H9 (cell line): ENCODE measurements around the gene ADCY4. TPM values are rescaled to one million over a fixed set of nuclear protein-coding genes. Genes with fewer than 3 reads are reported as not detected.

Experiments
- DNase-seq: peaks from one replicate; pipeline ENCODE4 v3.0.0-alpha.2; 2017
- H2AFZ ChIP-seq: one replicate; pipeline ENCODE4 v1.6.1; 2013; ENCODE audit warnings: mild to moderate bottlenecking, low read length, control low read depth, moderate library complexity
- H2AK5ac ChIP-seq: 2 replicates; pipeline ENCODE4 v1.6.1; 2013; ENCODE audit warnings: low read length, control low read depth, mixed read lengths; ENCODE audit not compliant: insufficient read length
- H2BK120ac ChIP-seq: one replicate; pipeline ENCODE4 v1.6.1; 2013; ENCODE audit warnings: low read depth, mild to moderate bottlenecking, low read length, control low read depth, inconsistent platforms; ENCODE audit not compliant: poor library complexity, severe bottlenecking
- H2BK12ac ChIP-seq: 2 replicates; pipeline ENCODE4 v1.6.1; 2013; ENCODE audit warnings: low read length, control low read depth, mixed read lengths, low read depth; ENCODE audit not compliant: insufficient read length
- H2BK15ac ChIP-seq: 2 replicates; pipeline ENCODE4 v1.6.1; 2013; ENCODE audit warnings: low read depth, low read length, control low read depth
- H2BK20ac ChIP-seq: one replicate; pipeline ENCODE4 v1.6.1; 2013; ENCODE audit warnings: low read depth, mild to moderate bottlenecking, low read length, control low read depth, inconsistent platforms; ENCODE audit not compliant: poor library complexity, severe bottlenecking
- H2BK5ac ChIP-seq: 2 replicates; pipeline ENCODE4 v1.6.1; 2013; ENCODE audit warnings: low read length, control low read depth, mixed read lengths; ENCODE audit not compliant: insufficient read length
- H3K14ac ChIP-seq: 2 replicates; pipeline ENCODE4 v1.6.1; 2013; ENCODE audit warnings: low read length, control low read depth; ENCODE audit not compliant: insufficient read depth
- H3K18ac ChIP-seq: 2 replicates; pipeline ENCODE4 v1.6.1; 2013; ENCODE audit warnings: low read depth, mild to moderate bottlenecking, mixed read lengths, low read length, control low read depth; ENCODE audit not compliant: insufficient read length
- H3K23ac ChIP-seq: 2 replicates; pipeline ENCODE4 v1.6.1; 2013; ENCODE audit warnings: low read length, control low read depth, mixed read lengths, low read depth; ENCODE audit not compliant: insufficient read length
- H3K23me2 ChIP-seq: 2 replicates; pipeline ENCODE4 v1.6.1; 2013; ENCODE audit warnings: low read depth, mild to moderate bottlenecking, mixed read lengths, low read length, control low read depth; ENCODE audit not compliant: insufficient read length, poor library complexity, severe bottlenecking
- H3K27ac ChIP-seq: 2 replicates; pipeline ENCODE4 v1.5.1; 2013; ENCODE audit warnings: low read length, control low read depth, mixed read lengths, low read depth; ENCODE audit not compliant: insufficient read length
- H3K27me3 ChIP-seq: 2 replicates; pipeline ENCODE4 v1.6.1; 2013; ENCODE audit warnings: low read length, control low read depth, inconsistent platforms; ENCODE audit not compliant: insufficient read depth
- H3K4ac ChIP-seq: 2 replicates; pipeline ENCODE4 v1.6.1; 2013; ENCODE audit warnings: low read depth, mild to moderate bottlenecking, control low read depth, inconsistent platforms, low read length, moderate library complexity
- H3K4me1 ChIP-seq: 2 replicates; pipeline ENCODE4 v1.6.1; 2013; ENCODE audit warnings: low read length, control low read depth, inconsistent platforms; ENCODE audit not compliant: insufficient read depth
- H3K4me2 ChIP-seq: 2 replicates; pipeline ENCODE4 v1.6.1; 2013; ENCODE audit warnings: low read length, control low read depth, mixed read lengths; ENCODE audit not compliant: insufficient read length, insufficient read depth
- H3K56ac ChIP-seq: 2 replicates; pipeline ENCODE4 v1.6.1; 2013; ENCODE audit warnings: low read depth, mild to moderate bottlenecking, mixed read lengths, low read length, control low read depth; ENCODE audit not compliant: insufficient read length
- H3K79me1 ChIP-seq: 2 replicates; pipeline ENCODE4 v1.6.1; 2013; ENCODE audit warnings: low read depth, mild to moderate bottlenecking, moderate library complexity, low read length, control low read depth, inconsistent platforms; ENCODE audit not compliant: insufficient read depth, poor library complexity, severe bottlenecking
- H3K79me2 ChIP-seq: 2 replicates; pipeline ENCODE4 v1.6.1; 2013; ENCODE audit warnings: low read length, control low read depth, inconsistent platforms; ENCODE audit not compliant: insufficient read depth
- H3K9ac ChIP-seq: 2 replicates; pipeline ENCODE4 v1.6.1; 2013; ENCODE audit warnings: low read length, control low read depth, mixed read lengths; ENCODE audit not compliant: insufficient read length; ENCODE audit errors: extremely low read depth
- H3K9me3 ChIP-seq: one replicate; pipeline ENCODE4 v1.6.1; 2013; ENCODE audit warnings: low read depth, low read length, inconsistent platforms; ENCODE audit not compliant: control insufficient read depth
- H3T11ph ChIP-seq: one replicate; pipeline ENCODE4 v1.6.1; 2013; ENCODE audit warnings: mild to moderate bottlenecking, low read length, control low read depth, inconsistent platforms
- H4K20me1 ChIP-seq: one replicate; pipeline ENCODE4 v1.6.1; 2013; ENCODE audit not compliant: control insufficient read depth, insufficient read length, insufficient read depth
- H4K5ac ChIP-seq: 2 replicates; pipeline ENCODE4 v1.6.1; 2013; ENCODE audit warnings: low read depth, mild to moderate bottlenecking, mixed read lengths, low read length, control low read depth; ENCODE audit not compliant: insufficient read length
- H4K8ac ChIP-seq: replicated peaks from 2 replicates; pipeline ENCODE4 v1.6.1; 2013; ENCODE audit warnings: low read length, control low read depth, mixed read lengths, low read depth; ENCODE audit not compliant: insufficient read length
- H4K91ac ChIP-seq: 2 replicates; pipeline ENCODE4 v1.6.1; 2013; ENCODE audit warnings: low read depth, mild to moderate bottlenecking, moderate library complexity, mixed read lengths, low read length, control low read depth; ENCODE audit not compliant: insufficient read length
- H3K27ac Mint-ChIP-seq, 3 experiments: 2 replicates in 2 of 3; 3 replicates in 1 of 3; pipeline ENCODE4 v1.8.0; 2020 to 2021; ENCODE audit warnings: mixed read lengths in 3 of 3, mild to moderate bottlenecking in 1 of 3, moderate library complexity in 1 of 3
- H3K27me3 Mint-ChIP-seq: 2 replicates; pipeline ENCODE4 v1.8.0; 2021; ENCODE audit warnings: low read depth, mild to moderate bottlenecking, moderate library complexity, mixed read lengths
- H3K36me3 Mint-ChIP-seq, 3 experiments: 2 replicates in 2 of 3; 3 replicates in 1 of 3; pipeline ENCODE4 v1.8.0; 2020 to 2021; ENCODE audit warnings: low read depth in 3 of 3, mixed read lengths in 3 of 3; ENCODE audit not compliant: insufficient read depth in 1 of 3
- H3K4me1 Mint-ChIP-seq, 2 experiments: 2 replicates each; pipeline ENCODE4 v1.8.0; 2020; ENCODE audit warnings: mixed read lengths in 2 of 2
- H3K4me3 Mint-ChIP-seq, 2 experiments: 2 replicates in 1 of 2; 3 replicates in 1 of 2; pipeline ENCODE4 v1.8.0; 2020 to 2021; ENCODE audit warnings: mild to moderate bottlenecking in 2 of 2, mixed read lengths in 2 of 2, moderate library complexity in 1 of 2
- H3K9me3 Mint-ChIP-seq, 2 experiments: 2 replicates in 1 of 2; 3 replicates in 1 of 2; pipeline ENCODE4 v1.8.0; 2020; ENCODE audit warnings: mild to moderate bottlenecking in 2 of 2, mixed read lengths in 2 of 2, moderate library complexity in 1 of 2
- WGBS: extraction: QIAGEN DNeasy Blood & Tissue Kit; methylation state at CpG from one replicate; pipeline ENCODE4 v1.1.7; 2013; ENCODE audit warnings: missing lambda C conversion rate, low lambda C conversion rate, mixed read lengths; ENCODE audit not compliant: insufficient read length; ENCODE audit errors: extremely low coverage; 5-methylcytosine and 5-hydroxymethylcytosine counted together
- total RNA-seq: library from RNA; stranded (reverse); gene quantifications from 2 replicates; pipeline ENCODE4 v1.2.1, GENCODE V29; 2021
- TF ChIP-seq, protein P1 (sequence below): fragments of 200-600 bp; sonication (generic); conservative IDR thresholded peaks from 3 replicates; pipeline ENCODE4 v1.8.0; 2021; ENCODE audit warnings: antibody characterized with exemption, mild to moderate bottlenecking

The ADCY4 gene
- total RNA-seq, 1 experiment from 2014 or later: 0.09 TPM

DNA sequence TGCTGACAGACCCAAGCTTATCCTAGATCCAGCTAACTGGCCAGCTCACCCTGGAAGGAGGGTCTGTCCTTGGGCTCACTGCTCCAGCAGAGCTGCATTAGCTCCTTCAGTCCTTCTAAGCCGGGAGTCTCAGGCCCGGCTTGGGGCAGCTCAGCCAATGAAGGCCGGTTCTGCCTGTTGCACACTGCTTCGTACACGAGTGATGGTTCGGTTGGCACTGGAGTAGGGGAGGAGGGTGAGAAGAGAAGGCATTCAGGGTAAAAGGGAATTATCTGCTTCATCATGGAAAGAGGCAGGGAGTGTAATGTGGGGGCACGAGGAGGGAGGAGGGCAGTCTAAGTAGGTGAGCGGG, 2.9 kb upstream of the ADCY4 start:
- Histone ChIP-seq H4K91ac (no peak overlapping the region), H2BK15ac (no peak overlapping the region), H4K5ac (no peak overlapping the region), H3K56ac (no peak overlapping the region), H3K27me3 (peaks cover 68% of the 10 kb centered on the region), H3T11ph (no peak overlapping the region), H3K23me2 (peaks cover 21% of the 10 kb centered on the region), H2BK20ac (no peak overlapping the region), H3K23ac (no peak overlapping the region), H3K4ac (no peak overlapping the region), H2BK12ac (no peak overlapping the region), H2AFZ (no peak overlapping the region), H3K27ac (no peak overlapping the region), H2BK5ac (no peak overlapping the region), H3K9me3 (no peaks in the 10 kb centered on the region), H3K79me1 (no peaks in the 10 kb centered on the region), H3K14ac (no peak overlapping the region), H2AK5ac (no peak overlapping the region), H4K20me1 (no peaks in the 10 kb centered on the region), H3K9ac (no peak overlapping the region), H4K8ac (no peak overlapping the region), H3K18ac (no peak overlapping the region), H3K4me1 (no peaks in the 10 kb centered on the region; the same call in 1 of the 2 replicates), H2BK120ac (no peak overlapping the region), H3K4me2 (no peak overlapping the region), H3K79me2 (no peaks in the 10 kb centered on the region)
- peak overlapping the region in 1 of 2 experiments; percentile 16; a peak in 1 of 5 replicates for H3K4me3 Mint-ChIP-seq
- H3K36me3 Mint-ChIP-seq: no peaks in the 10 kb centered on the region; a peak in 1 of 7 replicates
- no peak for DNase-seq
- no CpG with 5 or more reads among the region's 8 CpGs for WGBS
- H3K27ac Mint-ChIP-seq: no peak overlapping the region
- peaks cover 0 to 2% of the 10 kb centered on the region in 2 experiments; a peak in 2 of 5 replicates for H3K9me3 Mint-ChIP-seq
- TF ChIP-seq, protein P1, sequence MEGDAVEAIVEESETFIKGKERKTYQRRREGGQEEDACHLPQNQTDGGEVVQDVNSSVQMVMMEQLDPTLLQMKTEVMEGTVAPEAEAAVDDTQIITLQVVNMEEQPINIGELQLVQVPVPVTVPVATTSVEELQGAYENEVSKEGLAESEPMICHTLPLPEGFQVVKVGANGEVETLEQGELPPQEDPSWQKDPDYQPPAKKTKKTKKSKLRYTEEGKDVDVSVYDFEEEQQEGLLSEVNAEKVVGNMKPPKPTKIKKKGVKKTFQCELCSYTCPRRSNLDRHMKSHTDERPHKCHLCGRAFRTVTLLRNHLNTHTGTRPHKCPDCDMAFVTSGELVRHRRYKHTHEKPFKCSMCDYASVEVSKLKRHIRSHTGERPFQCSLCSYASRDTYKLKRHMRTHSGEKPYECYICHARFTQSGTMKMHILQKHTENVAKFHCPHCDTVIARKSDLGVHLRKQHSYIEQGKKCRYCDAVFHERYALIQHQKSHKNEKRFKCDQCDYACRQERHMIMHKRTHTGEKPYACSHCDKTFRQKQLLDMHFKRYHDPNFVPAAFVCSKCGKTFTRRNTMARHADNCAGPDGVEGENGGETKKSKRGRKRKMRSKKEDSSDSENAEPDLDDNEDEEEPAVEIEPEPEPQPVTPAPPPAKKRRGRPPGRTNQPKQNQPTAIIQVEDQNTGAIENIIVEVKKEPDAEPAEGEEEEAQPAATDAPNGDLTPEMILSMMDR: no peak
- H3K4me1 Mint-ChIP-seq: peaks cover 23 to 28% of the 10 kb centered on the region in 2 experiments
- H3K27me3 Mint-ChIP-seq: peaks cover 100% of the 10 kb centered on the region
